CD8-positive, alpha-beta memory T cell (primary cell): Measurements from ENCODE around the gene KLHL1. TPM values are rescaled to one million over a fixed set of nuclear protein-coding genes. Genes with fewer than 3 reads are reported as not detected.

Experiments used
- CTCF ChIA-PET: fragments of 350-600 bp; sonication (Branson Sonifier 250); formaldehyde crosslinking; loops from one replicate; lab custom pipeline; 2021; ENCODE audit warnings: antibody characterized with exemption; lab: Charles Lee
- POLR2A ChIA-PET: fragments of 350-600 bp; sonication (Branson Sonifier 250); formaldehyde crosslinking; loops from one replicate; lab custom pipeline; 2021; ENCODE audit warnings: antibody characterized with exemption; lab: Charles Lee
- DNase-seq, 5 donors: peaks; one replicate each; pipeline versions ENCODE4 v3.0.0 to v3.0.0-alpha.2; 2020 to 2022; ENCODE audit warnings: mixed read lengths in 1 of 5
- H3K27ac ChIP-seq: one replicate; pipeline ENCODE4 v1.7.0; 2013; ENCODE audit warnings: low read depth, mild to moderate bottlenecking, low read length, moderate library complexity
- H3K27me3 ChIP-seq: 2 replicates; pipeline ENCODE4 v1.7.0; 2013; ENCODE audit warnings: low read length, mild to moderate bottlenecking; ENCODE audit not compliant: insufficient read depth, poor library complexity, severe bottlenecking
- H3K36me3 ChIP-seq: 2 replicates; pipeline ENCODE4 v1.7.0; 2013; ENCODE audit warnings: mild to moderate bottlenecking, low read length, moderate library complexity; ENCODE audit not compliant: insufficient read depth
- H3K4me1 ChIP-seq: 2 replicates; pipeline ENCODE4 v1.7.0; 2013; ENCODE audit warnings: mild to moderate bottlenecking, low read length, moderate library complexity; ENCODE audit not compliant: insufficient read depth
- H3K4me3 ChIP-seq: 2 replicates; pipeline ENCODE4 v1.7.0; 2013; ENCODE audit warnings: mild to moderate bottlenecking, low read length
- H3K9me3 ChIP-seq: 2 replicates; pipeline ENCODE4 v1.7.0; 2013; ENCODE audit warnings: mild to moderate bottlenecking, low read length
- H3K27ac Mint-ChIP-seq, 8 donors: one replicate each; pipeline ENCODE4 v1.8.0; 2020 to 2021; ENCODE audit warnings: mixed read lengths in 8 of 8, mild to moderate bottlenecking in 6 of 8, inconsistent platforms in 3 of 8, moderate library complexity in 3 of 8
- H3K27me3 Mint-ChIP-seq, 2 donors: one replicate each; pipeline ENCODE4 v1.8.0; 2020 to 2021; ENCODE audit warnings: mixed read lengths in 2 of 2, mild to moderate bottlenecking in 1 of 2, moderate library complexity in 1 of 2
- H3K36me3 Mint-ChIP-seq, 3 donors: one replicate each; pipeline ENCODE4 v1.8.0; 2020 to 2021; ENCODE audit warnings: mixed read lengths in 3 of 3, inconsistent platforms in 1 of 3, mild to moderate bottlenecking in 1 of 3
- H3K4me1 Mint-ChIP-seq, 3 donors: one replicate each; pipeline ENCODE4 v1.8.0; 2020 to 2021; ENCODE audit warnings: mixed read lengths in 3 of 3, inconsistent platforms in 1 of 3, mild to moderate bottlenecking in 1 of 3
- H3K4me3 Mint-ChIP-seq, 7 donors: one replicate each; pipeline ENCODE4 v1.8.0; 2020 to 2021; ENCODE audit warnings: mixed read lengths in 7 of 7, mild to moderate bottlenecking in 6 of 7, moderate library complexity in 4 of 7, inconsistent platforms in 2 of 7
- H3K9me3 Mint-ChIP-seq, 5 donors: one replicate each; pipeline ENCODE4 v1.8.0; 2020 to 2022; ENCODE audit warnings: mixed read lengths in 5 of 5, mild to moderate bottlenecking in 3 of 5, moderate library complexity in 2 of 5, inconsistent platforms in 1 of 5
- polyA plus RNA-seq: library from polyadenylated mRNA; unstranded; fragments of 300-500 nt; fragmentation: Illumina TruSeq; gene quantifications from one replicate; pipeline ENCODE4 v1.2.3, GENCODE V29; 2021
- total RNA-seq, 2 experiments: library from RNA; stranded (reverse); gene quantifications; one replicate each; pipeline ENCODE4 v1.2.3, GENCODE V29; 2021

Gene KLHL1
- total and polyA plus RNA-seq, 3 experiments from 2014 or later, result not detected

DNA sequence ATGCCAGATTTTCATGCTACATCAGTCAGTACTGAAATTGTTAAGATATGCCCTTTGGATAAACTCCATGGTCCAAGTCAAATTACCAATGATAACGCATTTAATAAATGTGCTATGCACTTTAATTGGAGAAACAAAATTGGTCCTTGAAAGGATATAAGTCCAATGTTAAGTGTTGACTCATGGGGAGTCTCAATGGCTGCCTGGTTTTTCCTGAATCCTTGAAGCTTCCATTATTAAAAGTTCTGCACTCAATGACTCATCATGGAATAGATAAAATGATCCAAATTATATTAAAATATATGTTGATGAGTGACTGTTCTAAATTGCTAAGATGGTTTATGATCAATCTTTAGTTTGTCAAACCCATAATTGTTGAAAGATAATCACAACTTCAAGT lies 346.7 kb downstream of the KLHL1 start:
- POLR2A ChIA-PET, result no interaction called here
- H3K27me3 ChIP-seq, result no peaks in the 10 kb centered on the region
- H3K9me3 ChIP-seq, result peaks cover 5% of the 10 kb centered on the region
- no peak overlapping the region for H3K4me3 ChIP-seq
- no peaks in the 10 kb centered on the region for H3K4me1 ChIP-seq
- Mint-ChIP-seq H3K9me3 (peaks cover 2 to 16% (median 7%) of the 10 kb centered on the region in 5 donors), H3K4me1 (no peaks in the 10 kb centered on the region), H3K36me3 (no peaks in the 10 kb centered on the region), H3K27me3 (no peaks in the 10 kb centered on the region), H3K27ac (no peak overlapping the region), H3K4me3 (no peak overlapping the region)
- H3K36me3 ChIP-seq, result no peaks in the 10 kb centered on the region
- CTCF ChIA-PET, result no interaction called here
- DNase-seq, result no peak
- no peak overlapping the region for H3K27ac ChIP-seq

DNA sequence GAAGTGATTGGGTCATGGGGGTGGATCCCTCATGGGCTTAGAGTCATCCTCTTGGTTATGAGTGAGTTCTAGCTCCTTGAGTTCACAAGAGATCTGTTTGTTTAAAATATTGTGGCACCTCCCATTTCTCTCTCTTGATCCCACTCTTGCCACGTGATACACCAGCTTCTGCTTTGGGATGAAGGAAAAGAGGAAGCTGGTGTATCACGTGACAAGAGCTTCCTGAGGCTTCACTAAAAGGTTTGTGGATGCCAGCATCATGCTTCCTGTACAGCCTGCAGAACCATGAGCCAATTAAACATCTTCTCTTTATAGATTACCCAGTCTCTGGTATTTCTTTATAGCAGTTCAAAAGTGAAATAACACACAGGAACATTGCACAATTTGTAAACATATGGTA lies 353.2 kb downstream of the KLHL1 start:
- H3K4me1 ChIP-seq, result no peaks in the 10 kb centered on the region
- Mint-ChIP-seq H3K4me3 (no peak overlapping the region), H3K27me3 (no peaks in the 10 kb centered on the region), H3K36me3 (no peaks in the 10 kb centered on the region), H3K9me3 (peaks cover 0 to 19% (median 12%) of the 10 kb centered on the region in 5 donors), H3K27ac (no peak overlapping the region), H3K4me1 (no peaks in the 10 kb centered on the region)
- no peak overlapping the region for H3K27ac ChIP-seq
- no peak overlapping the region for H3K4me3 ChIP-seq
- POLR2A ChIA-PET, result no interaction called here
- no peaks in the 10 kb centered on the region for H3K27me3 ChIP-seq
- CTCF ChIA-PET, result no interaction called here
- H3K9me3 ChIP-seq, result no peaks in the 10 kb centered on the region
- DNase-seq, result no peak
- no peaks in the 10 kb centered on the region for H3K36me3 ChIP-seq

DNA sequence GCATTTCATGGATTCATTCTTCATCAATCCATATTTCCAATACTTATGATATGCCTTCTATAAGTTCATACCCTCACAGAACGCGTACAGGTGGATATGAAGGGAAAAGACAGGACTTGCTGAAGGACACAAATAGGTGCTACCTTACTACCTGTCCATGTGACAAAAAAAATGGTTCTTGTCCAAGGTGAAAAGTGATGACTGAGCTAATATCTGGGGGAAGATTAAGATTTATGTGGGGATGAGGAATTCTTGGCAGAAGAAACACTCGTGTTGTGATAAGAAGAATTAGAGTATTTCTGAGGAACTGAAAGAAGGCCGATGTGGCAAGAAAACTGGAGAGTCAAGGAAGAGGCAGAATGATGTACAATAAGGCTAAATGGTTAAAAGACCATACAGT lies 357.0 kb downstream of the KLHL1 start:
- Histone ChIP-seq H3K27me3 (no peaks in the 10 kb centered on the region), H3K4me1 (no peaks in the 10 kb centered on the region), H3K36me3 (no peaks in the 10 kb centered on the region), H3K9me3 (no peaks in the 10 kb centered on the region), H3K27ac (no peak overlapping the region), H3K4me3 (no peak overlapping the region)
- ChIA-PET CTCF (no interaction called here), POLR2A (no interaction called here)
- no peaks in the 10 kb centered on the region for H3K27me3 Mint-ChIP-seq
- H3K4me3 Mint-ChIP-seq, result no peak overlapping the region
- peaks cover 0 to 31% (median 13%) of the 10 kb centered on the region in 5 donors for H3K9me3 Mint-ChIP-seq
- H3K27ac Mint-ChIP-seq, result no peak overlapping the region
- no peak for DNase-seq
- no peaks in the 10 kb centered on the region for H3K36me3 Mint-ChIP-seq
- H3K4me1 Mint-ChIP-seq, result no peaks in the 10 kb centered on the region

DNA sequence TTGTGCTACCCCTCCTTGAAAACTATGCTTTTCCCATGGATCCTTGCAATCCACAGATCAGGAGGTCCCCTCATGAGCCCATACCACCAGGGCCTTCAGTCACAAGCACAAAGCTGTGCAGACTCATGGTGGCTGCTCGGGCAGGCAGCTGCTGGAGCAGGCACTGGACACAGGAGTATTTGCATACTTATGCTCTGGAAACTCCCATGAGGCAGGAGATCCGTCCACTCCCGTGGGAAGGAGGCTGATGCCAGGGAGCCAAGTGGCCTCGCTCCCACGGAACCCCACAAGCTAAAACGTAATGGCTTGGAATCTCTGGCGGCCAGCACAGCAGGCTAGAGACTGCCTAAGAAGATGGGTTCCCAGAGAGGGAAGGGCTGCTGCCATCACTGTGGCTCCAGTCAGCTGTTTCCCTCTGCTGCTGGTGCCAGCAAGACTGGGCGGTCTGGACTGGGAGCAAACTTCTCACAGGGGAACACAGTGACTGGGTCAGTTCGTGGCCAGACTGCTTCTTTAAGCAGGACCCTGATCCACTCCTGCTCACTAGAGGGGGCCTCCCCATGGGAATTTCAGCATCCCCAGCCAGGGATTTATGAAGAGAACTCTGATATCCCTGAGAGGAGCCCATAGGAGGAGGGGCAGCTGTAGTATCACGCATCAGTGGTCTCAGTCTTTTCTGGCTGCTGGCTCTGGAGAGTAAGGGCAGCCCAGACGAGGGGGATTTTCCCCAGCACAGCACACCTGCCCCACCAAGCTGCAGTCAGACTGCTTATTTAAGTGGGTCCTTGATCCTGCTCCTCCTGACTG lies 370.9 kb downstream of the KLHL1 start:
- Histone ChIP-seq H3K27me3 (no peaks in the 10 kb centered on the region), H3K4me1 (no peaks in the 10 kb centered on the region), H3K4me3 (no peak overlapping the region), H3K36me3 (no peaks in the 10 kb centered on the region), H3K27ac (no peak overlapping the region), H3K9me3 (no peaks in the 10 kb centered on the region)
- no peaks in the 10 kb centered on the region for H3K27me3 Mint-ChIP-seq
- no peak for DNase-seq
- H3K27ac Mint-ChIP-seq, result no peak overlapping the region
- H3K9me3 Mint-ChIP-seq, result peaks cover 3 to 20% (median 15%) of the 10 kb centered on the region in 5 donors
- CTCF ChIA-PET, result no interaction called here
- no peak overlapping the region for H3K4me3 Mint-ChIP-seq
- H3K4me1 Mint-ChIP-seq, result no peaks in the 10 kb centered on the region
- POLR2A ChIA-PET, result no interaction called here
- H3K36me3 Mint-ChIP-seq, result peaks cover 0 to 2% (median 0%) of the 10 kb centered on the region in 3 donors

DNA sequence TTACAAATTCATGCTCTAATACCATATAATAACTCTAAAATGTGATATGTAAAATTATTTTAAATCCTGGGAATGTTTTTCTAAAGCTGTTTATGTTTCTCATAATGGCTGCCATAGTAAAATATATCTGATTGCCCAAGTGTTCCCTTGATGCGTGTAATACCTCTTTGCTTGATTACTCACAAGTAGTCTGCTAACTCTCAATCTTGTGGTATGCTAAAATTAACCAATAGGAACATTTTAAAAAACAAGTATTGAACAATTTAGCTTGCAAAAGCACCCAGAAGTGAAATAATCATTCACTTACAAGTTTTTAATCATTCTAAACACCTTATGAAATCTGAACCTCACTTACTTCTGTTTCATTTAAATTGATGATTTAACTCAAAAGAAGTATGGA lies 386.6 kb downstream of the KLHL1 start:
- Mint-ChIP-seq H3K36me3 (no peaks in the 10 kb centered on the region), H3K4me1 (no peaks in the 10 kb centered on the region), H3K4me3 (no peak overlapping the region), H3K9me3 (peaks cover 3 to 21% (median 14%) of the 10 kb centered on the region in 5 donors), H3K27me3 (no peaks in the 10 kb centered on the region), H3K27ac (no peak overlapping the region)
- ChIA-PET POLR2A (no interaction called here), CTCF (no interaction called here)
- Histone ChIP-seq H3K9me3 (no peaks in the 10 kb centered on the region), H3K27ac (no peak overlapping the region), H3K36me3 (no peaks in the 10 kb centered on the region), H3K4me1 (no peaks in the 10 kb centered on the region), H3K27me3 (no peaks in the 10 kb centered on the region), H3K4me3 (no peak overlapping the region)
- no peak for DNase-seq

DNA sequence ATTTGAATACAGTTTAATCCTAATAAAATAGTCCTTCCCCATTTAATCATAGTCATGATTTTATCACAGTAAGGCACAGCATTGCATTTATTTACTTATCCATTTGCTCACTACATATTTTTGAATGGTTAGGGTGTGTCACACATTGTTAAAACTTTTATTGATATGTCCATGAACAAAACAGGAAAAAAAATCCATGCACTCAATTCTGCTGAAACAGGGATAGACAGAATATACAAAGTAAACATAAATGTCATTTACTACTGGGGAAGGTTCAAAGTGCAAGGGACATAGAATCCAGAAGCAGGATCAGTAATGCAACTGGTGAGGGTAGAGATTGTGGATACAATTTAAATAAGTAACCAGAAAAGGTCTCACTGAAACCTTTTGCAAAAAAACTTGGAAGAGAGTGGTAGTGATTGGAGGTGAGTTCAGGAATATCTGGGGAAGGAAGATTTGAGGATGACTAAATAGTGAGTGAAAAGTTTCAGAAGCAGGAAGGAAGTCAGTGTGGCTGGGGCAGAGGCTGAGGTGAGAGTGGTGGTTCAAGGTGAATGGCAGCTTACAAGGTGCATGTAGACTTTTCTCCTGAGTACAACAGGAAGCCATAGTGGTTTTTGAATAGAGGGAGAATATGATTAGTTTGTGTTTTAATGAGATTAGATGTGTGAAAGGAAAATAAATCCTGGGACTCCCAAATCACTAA lies 387.8 kb downstream of the KLHL1 start:
- Mint-ChIP-seq H3K36me3 (no peaks in the 10 kb centered on the region), H3K27me3 (no peaks in the 10 kb centered on the region), H3K27ac (no peak overlapping the region), H3K9me3 (peaks cover 3 to 23% (median 14%) of the 10 kb centered on the region in 5 donors), H3K4me1 (no peaks in the 10 kb centered on the region), H3K4me3 (no peak overlapping the region)
- H3K9me3 ChIP-seq, result no peaks in the 10 kb centered on the region
- POLR2A ChIA-PET, result no interaction called here
- DNase-seq, result no peak
- H3K36me3 ChIP-seq, result no peaks in the 10 kb centered on the region
- H3K27ac ChIP-seq, result no peak overlapping the region
- CTCF ChIA-PET, result no interaction called here
- no peak overlapping the region for H3K4me3 ChIP-seq
- no peaks in the 10 kb centered on the region for H3K27me3 ChIP-seq
- H3K4me1 ChIP-seq, result no peaks in the 10 kb centered on the region

DNA sequence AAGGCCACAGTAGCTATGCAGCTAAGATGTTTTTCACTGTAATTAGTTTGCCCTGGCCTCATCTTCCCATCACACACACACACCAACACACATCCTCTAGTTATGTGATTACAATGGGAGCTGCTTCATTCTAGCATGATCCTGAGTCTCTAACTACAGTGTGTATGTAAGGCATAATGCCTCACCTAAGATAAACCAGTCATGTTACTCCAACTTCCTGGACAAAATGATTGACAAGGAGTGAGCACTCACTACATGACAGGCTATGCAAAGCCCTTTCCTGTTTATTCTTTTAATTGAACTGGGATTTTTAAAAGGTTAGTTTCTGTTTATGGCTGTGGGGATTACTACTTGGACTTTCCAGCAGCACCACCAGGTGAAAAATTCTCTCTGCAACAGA lies 401.4 kb downstream of the KLHL1 start:
- Mint-ChIP-seq H3K4me1 (no peaks in the 10 kb centered on the region), H3K4me3 (no peak overlapping the region), H3K27ac (no peak overlapping the region), H3K9me3 (peaks cover 0 to 14% (median 4%) of the 10 kb centered on the region in 5 donors), H3K27me3 (no peaks in the 10 kb centered on the region), H3K36me3 (no peaks in the 10 kb centered on the region)
- H3K4me3 ChIP-seq, result no peak overlapping the region
- H3K9me3 ChIP-seq, result no peaks in the 10 kb centered on the region
- no peak for DNase-seq
- H3K27ac ChIP-seq, result no peak overlapping the region
- no peaks in the 10 kb centered on the region for H3K4me1 ChIP-seq
- POLR2A ChIA-PET, result no interaction called here
- H3K27me3 ChIP-seq, result no peaks in the 10 kb centered on the region
- CTCF ChIA-PET, result no interaction called here
- no peaks in the 10 kb centered on the region for H3K36me3 ChIP-seq

DNA sequence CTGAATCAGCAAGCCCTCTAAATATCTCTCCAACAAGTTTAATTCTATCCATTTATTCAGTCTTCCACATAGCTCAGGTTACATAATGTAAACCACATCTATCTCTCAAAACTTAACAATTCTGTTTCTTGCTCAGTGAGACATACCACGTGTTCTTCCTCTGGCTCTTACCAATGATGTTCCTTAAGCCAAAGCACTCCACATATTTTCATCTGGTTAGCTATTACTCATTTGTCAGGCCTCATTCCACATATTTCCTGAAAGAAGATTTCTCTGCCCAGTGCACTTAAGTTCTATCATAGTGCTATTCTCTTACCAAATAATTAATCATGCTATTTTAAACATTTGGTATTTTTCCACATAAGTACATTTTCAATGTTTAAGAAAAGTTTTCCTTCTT lies 403.9 kb downstream of the KLHL1 start:
- no peak overlapping the region for H3K4me3 ChIP-seq
- Mint-ChIP-seq H3K4me1 (no peaks in the 10 kb centered on the region), H3K9me3 (peaks cover 0 to 21% (median 8%) of the 10 kb centered on the region in 5 donors), H3K27me3 (no peaks in the 10 kb centered on the region), H3K36me3 (no peaks in the 10 kb centered on the region), H3K4me3 (no peak overlapping the region), H3K27ac (no peak overlapping the region)
- POLR2A ChIA-PET, result no interaction called here
- H3K4me1 ChIP-seq, result no peaks in the 10 kb centered on the region
- H3K9me3 ChIP-seq, result no peaks in the 10 kb centered on the region
- H3K36me3 ChIP-seq, result no peaks in the 10 kb centered on the region
- CTCF ChIA-PET, result no interaction called here
- H3K27ac ChIP-seq, result no peak overlapping the region
- no peak for DNase-seq
- no peaks in the 10 kb centered on the region for H3K27me3 ChIP-seq
